Measurements from ENCODE around the gene NMNAT2.
A peak's percentile ranks its signal among the peaks of the same experiment; 100 is the strongest.

NMNAT2 gene

DNA sequence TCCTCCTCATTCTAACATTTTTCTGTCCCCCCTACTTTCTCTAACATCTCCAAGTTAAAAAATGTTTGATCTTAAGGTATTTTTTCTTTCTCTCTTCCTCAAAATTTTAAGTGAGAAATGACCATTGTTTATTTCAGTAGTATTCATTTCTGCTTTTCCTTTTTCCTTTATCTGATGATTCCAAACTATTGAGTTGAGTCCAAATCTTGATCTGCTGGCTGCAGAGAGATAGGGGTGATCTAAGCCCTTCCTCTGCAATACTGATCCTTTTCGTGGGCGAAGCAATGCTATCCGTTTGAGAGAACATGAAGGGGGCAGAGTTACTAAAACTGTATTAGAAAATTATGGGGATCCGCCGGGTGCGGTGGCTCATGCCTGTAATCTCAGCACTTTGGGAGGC lies 516 bp upstream of the NMNAT2 start:
- no peak for DNase-seq
- TF ChIP-seq, protein P1, sequence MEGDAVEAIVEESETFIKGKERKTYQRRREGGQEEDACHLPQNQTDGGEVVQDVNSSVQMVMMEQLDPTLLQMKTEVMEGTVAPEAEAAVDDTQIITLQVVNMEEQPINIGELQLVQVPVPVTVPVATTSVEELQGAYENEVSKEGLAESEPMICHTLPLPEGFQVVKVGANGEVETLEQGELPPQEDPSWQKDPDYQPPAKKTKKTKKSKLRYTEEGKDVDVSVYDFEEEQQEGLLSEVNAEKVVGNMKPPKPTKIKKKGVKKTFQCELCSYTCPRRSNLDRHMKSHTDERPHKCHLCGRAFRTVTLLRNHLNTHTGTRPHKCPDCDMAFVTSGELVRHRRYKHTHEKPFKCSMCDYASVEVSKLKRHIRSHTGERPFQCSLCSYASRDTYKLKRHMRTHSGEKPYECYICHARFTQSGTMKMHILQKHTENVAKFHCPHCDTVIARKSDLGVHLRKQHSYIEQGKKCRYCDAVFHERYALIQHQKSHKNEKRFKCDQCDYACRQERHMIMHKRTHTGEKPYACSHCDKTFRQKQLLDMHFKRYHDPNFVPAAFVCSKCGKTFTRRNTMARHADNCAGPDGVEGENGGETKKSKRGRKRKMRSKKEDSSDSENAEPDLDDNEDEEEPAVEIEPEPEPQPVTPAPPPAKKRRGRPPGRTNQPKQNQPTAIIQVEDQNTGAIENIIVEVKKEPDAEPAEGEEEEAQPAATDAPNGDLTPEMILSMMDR (IDR thresholded peaks at IDR 0.05): no peak
- Histone ChIP-seq H3K4me1 (peaks cover 0 to 22% (median 16%) of the 10 kb centered on the region in 4 donors), H3K4me3 (no peak overlapping the region), H3K27me3 (peaks cover 0 to 52% of the 10 kb centered on the region in 2 donors), H3K36me3 (no peaks in the 10 kb centered on the region), H3K9me3 (no peaks in the 10 kb centered on the region), H3K27ac (no peak overlapping the region)
- intact Hi-C loops (cut with DNase I; ENCODE audit: low total_unique reads): loop anchor here (1.0 kb wide), 1 partner anchor 9 kb away; no protein-coding TSS in a partner anchor

DNA sequence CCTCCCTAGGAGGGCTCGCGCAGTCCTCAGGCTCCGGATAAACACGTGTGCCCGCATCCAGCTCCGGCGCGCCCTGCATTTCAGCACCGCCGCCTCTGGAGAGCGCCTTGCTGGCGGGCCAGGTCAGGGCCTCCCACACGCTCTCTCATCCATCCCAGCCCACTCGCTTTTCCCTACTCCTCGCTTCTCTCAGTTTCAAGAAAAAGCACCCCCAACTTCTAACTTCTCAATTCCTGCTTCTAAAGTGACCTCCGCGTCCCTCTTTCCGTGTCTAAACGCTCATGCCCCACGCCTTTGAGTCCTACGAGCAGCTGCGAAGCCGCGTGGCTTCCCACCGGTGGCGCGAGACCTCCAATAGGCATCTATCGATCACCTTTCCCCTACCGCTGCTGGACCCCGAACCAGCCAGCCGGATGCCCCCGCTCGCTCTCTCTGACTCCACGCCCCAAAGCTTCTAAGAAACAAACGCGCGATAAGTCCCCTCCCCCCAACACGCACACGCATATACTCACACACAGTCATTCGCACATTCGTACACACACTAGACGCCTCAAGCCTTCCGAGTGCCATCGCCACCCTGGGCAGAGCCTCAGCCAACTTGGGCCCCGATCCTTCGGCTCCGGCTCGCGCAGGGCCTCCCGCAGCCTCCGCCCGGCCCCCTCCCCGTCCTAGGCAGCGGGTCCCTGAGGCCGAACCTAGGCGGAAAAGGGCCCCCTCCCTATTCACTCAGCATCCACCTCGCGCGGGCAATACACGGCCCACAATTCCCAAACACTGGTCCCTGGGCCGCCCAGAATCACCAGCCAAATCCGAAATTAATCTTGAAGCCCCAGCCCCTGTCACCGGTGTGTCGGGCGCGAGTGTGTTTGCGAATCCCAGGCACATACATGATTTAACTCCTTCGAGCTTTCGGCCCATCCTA lies 1.1 kb downstream of the NMNAT2 start:
- no peak overlapping the region for H3K27ac ChIP-seq
- intact Hi-C loops (cut with DNase I; ENCODE audit: low total_unique reads): no loop called here
- DNase-seq: peak; percentile 45 to 73
- no peaks in the 10 kb centered on the region for H3K9me3 ChIP-seq
- H3K4me3 ChIP-seq: peak overlapping the region; percentile 26 to 39
- H3K4me1 ChIP-seq: peaks cover 0 to 22% (median 16%) of the 10 kb centered on the region in 4 donors
- no peaks in the 10 kb centered on the region for H3K36me3 ChIP-seq
- H3K27me3 ChIP-seq: peaks cover 0 to 49% of the 10 kb centered on the region in 2 donors
- TF ChIP-seq, protein P1 (IDR thresholded peaks at IDR 0.05): no peak

DNA sequence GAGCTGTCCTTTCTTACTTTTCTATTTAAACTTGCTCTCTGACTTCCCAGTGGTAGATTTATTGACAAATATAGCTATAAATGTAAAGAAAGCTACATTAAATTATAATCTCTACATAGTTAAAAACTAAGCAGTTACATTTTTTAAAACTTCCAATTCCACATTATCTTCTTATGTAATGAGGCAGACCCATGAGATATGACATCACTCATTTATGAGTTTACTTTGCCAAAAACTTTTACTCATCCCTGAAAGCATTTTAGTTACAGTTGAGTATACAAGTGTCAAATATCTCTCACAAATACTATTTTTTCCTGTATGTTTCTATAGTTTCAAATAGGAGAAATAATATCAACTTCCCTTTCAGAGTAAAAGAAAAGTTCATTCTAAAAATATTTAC lies 3.8 kb downstream of the NMNAT2 start:
- no peak for DNase-seq
- intact Hi-C loops (cut with DNase I; ENCODE audit: low total_unique reads): no loop called here

DNA sequence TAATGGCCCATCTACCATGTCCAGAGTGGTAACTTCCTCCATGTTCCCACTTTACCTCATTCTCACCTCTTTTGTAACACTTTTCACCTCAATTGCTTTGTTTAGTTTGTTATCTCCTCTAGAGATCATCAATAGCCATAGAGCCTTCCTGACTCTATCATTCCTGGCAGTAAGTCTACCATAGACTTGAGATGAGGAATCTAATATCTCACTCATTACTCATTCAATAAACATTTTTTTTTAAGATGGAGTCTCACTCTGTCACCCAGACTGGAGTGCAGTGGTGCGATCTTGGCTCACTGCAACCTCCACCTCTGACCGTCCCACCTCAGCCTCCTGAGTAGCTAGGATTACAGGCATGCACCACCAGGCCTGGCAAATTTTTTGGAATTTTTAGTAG lies 7.1 kb downstream of the NMNAT2 start:
- intact Hi-C loops (cut with DNase I; ENCODE audit: low total_unique reads): no loop called here
- Histone ChIP-seq H3K4me3 (no peak overlapping the region), H3K9me3 (no peaks in the 10 kb centered on the region)

More for the DNA sequence above, 3.8 kb downstream of the NMNAT2 start:
- Histone ChIP-seq H3K36me3 (no peaks in the 10 kb centered on the region), H3K27me3 (peaks cover 0 to 36% of the 10 kb centered on the region in 2 donors), H3K4me1 (peaks cover 0 to 22% (median 16%) of the 10 kb centered on the region in 4 donors), H3K9me3 (no peaks in the 10 kb centered on the region), H3K27ac (no peak overlapping the region), H3K4me3 (no peak overlapping the region)
- TF ChIP-seq, protein P1 (IDR thresholded peaks at IDR 0.05): no peak

DNA sequence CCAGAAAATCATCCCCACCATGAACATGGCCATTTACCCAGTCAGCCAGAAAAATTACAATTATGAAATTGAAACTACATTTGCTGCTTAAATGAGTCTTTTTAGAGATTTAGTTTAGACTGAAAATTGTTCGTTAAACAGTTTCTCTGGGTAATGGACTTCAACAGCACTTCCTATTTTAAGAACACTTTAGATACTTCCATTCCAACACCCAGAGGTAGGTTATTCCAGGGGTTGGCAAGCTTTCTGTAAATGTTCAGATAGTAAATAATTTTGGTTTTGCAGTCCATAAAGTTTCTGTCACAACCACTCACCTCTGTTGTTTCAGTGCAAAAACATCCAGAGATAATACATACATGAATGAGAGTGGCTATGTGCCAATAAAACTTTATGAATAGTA lies 10.2 kb downstream of the NMNAT2 start:
- H3K27me3 ChIP-seq: no peaks in the 10 kb centered on the region
- H3K9me3 ChIP-seq: no peaks in the 10 kb centered on the region
- DNase-seq: no peak
- H3K36me3 ChIP-seq: no peaks in the 10 kb centered on the region
- intact Hi-C loops (cut with DNase I; ENCODE audit: low total_unique reads): no loop called here
- TF ChIP-seq, protein P1 (IDR thresholded peaks at IDR 0.05): no peak
- no peak overlapping the region for H3K27ac ChIP-seq
- no peak overlapping the region for H3K4me3 ChIP-seq
- no peaks in the 10 kb centered on the region for H3K4me1 ChIP-seq

More for the DNA sequence above, 7.1 kb downstream of the NMNAT2 start:
- no peak overlapping the region for H3K27ac ChIP-seq
- peaks cover 0 to 5% of the 10 kb centered on the region in 2 donors for H3K27me3 ChIP-seq
- H3K4me1 ChIP-seq: no peaks in the 10 kb centered on the region
- TF ChIP-seq, protein P1 (IDR thresholded peaks at IDR 0.05): no peak
- no peak for DNase-seq
- no peaks in the 10 kb centered on the region for H3K36me3 ChIP-seq

Measured in tibial artery (tissue), 4 donors.